HEK293T (cell line): ENCODE results near the gene CPT1C.

Experiments
- CTCF ChIA-PET: fragments of 350-600 bp; formaldehyde crosslinking; extraction: SDS; loops from one replicate; lab custom pipeline; 2021; ENCODE audit warnings: antibody characterized with exemption, inconsistent platforms; lab: Yijun Ruan, JAX
- POLR2A ChIA-PET: fragments of 350-600 bp; formaldehyde crosslinking; extraction: SDS; loops from one replicate; lab custom pipeline; 2020; ENCODE audit warnings: antibody characterized with exemption, inconsistent platforms; lab: Yijun Ruan, JAX
- DNase-seq: peaks from one replicate; pipeline ENCODE4 v3.0.0; 2012; ENCODE audit warnings: mixed read lengths; ENCODE audit errors: extremely low spot score
- ARNT ChIP-seq: fragments of 450-650 bp; IDR thresholded peaks from 2 replicates; pipeline ENCODE4 v1.6.1; 2017; ENCODE audit warnings: mild to moderate bottlenecking
- BHLHE40 ChIP-seq: fragments of 450-650 bp; IDR thresholded peaks from 2 replicates; pipeline ENCODE4 v1.6.1; 2016; ENCODE audit warnings: mild to moderate bottlenecking, moderate library complexity, borderline replicate concordance
- CTBP1 ChIP-seq: fragments of 450-650 bp; IDR thresholded peaks from 2 replicates; pipeline ENCODE4 v1.6.1; 2016; ENCODE audit warnings: borderline replicate concordance
- ELF4 ChIP-seq: fragments of 450-650 bp; IDR thresholded peaks from 2 replicates; pipeline ENCODE4 v1.6.1; 2017; ENCODE audit warnings: antibody characterized with exemption
- FOXA1 ChIP-seq: fragments of 450-650 bp; IDR thresholded peaks from 2 replicates; pipeline ENCODE4 v1.6.1; 2016; ENCODE audit warnings: mild to moderate bottlenecking
- FOXK2 ChIP-seq: fragments of 450-650 bp; IDR thresholded peaks from 2 replicates; pipeline ENCODE4 v1.6.1; 2016; ENCODE audit warnings: mild to moderate bottlenecking
- FOXM1 ChIP-seq: fragments of 450-650 bp; IDR thresholded peaks from 2 replicates; pipeline ENCODE4 v1.6.1; 2017; ENCODE audit warnings: mild to moderate bottlenecking, borderline replicate concordance
- HDGF ChIP-seq: fragments of 450-650 bp; IDR thresholded peaks from 2 replicates; pipeline ENCODE4 v1.6.1; 2017; ENCODE audit warnings: antibody characterized with exemption, borderline replicate concordance
- L3MBTL2 ChIP-seq: fragments of 450-650 bp; conservative IDR thresholded peaks from 2 replicates; pipeline ENCODE4 v1.6.1; 2016; ENCODE audit warnings: mild to moderate bottlenecking
- LEF1 ChIP-seq: fragments of 450-650 bp; IDR thresholded peaks from 2 replicates; pipeline ENCODE4 v1.6.1; 2017; ENCODE audit warnings: mild to moderate bottlenecking, borderline replicate concordance
- NFRKB ChIP-seq: fragments of 450-650 bp; IDR thresholded peaks from 2 replicates; pipeline ENCODE4 v1.6.1; 2016; ENCODE audit warnings: mild to moderate bottlenecking, moderate library complexity
- PKNOX1 ChIP-seq: fragments of 450-650 bp; IDR thresholded peaks from 2 replicates; pipeline ENCODE4 v1.6.1; 2016
- SP1 ChIP-seq: fragments of 450-650 bp; IDR thresholded peaks from 2 replicates; pipeline ENCODE4 v1.6.1; 2017
- SUZ12 ChIP-seq: fragments of 450-650 bp; IDR thresholded peaks from 2 replicates; pipeline ENCODE4 v1.6.1; 2016; ENCODE audit warnings: mild to moderate bottlenecking
- TARDBP ChIP-seq: fragments of 450-650 bp; IDR thresholded peaks from 2 replicates; pipeline ENCODE4 v1.6.1; 2016
- ZNF384 ChIP-seq: fragments of 450-650 bp; IDR thresholded peaks from 2 replicates; pipeline ENCODE4 v1.6.1; 2016

The CPT1C gene

GRCh38 chr19:49672131-49672919 lies 18.6 kb upstream of the CPT1C start:
- peak; percentile 76 for DNase-seq
- TF ChIP-seq PKNOX1: peak; percentile 91
- TF ChIP-seq SUZ12: no peak
- no peak for TF ChIP-seq NFRKB
- TF ChIP-seq LEF1: no peak
- TF ChIP-seq HDGF: peak; percentile 85; the same call in 1 of the 2 replicates
- no peak for TF ChIP-seq ARNT
- TF ChIP-seq ELF4: no peak
- TF ChIP-seq TARDBP: no peak
- no peak for TF ChIP-seq BHLHE40
- no peak for TF ChIP-seq FOXM1
- TF ChIP-seq ZNF384: no peak
- TF ChIP-seq FOXA1: no peak
- TF ChIP-seq CTBP1: no peak
- no peak for TF ChIP-seq SP1
- CTCF ChIA-PET: interaction anchor here (0.5 to 1.6 kb wide), 9 partner anchors 24 to 158 kb away, joined by 3 to 7 read pairs (median 3); partner anchors contain the start of genes NOSIP and RRAS
- POLR2A ChIA-PET: interaction anchor here (1.1 to 1.4 kb wide), 2 partner anchors 82 to 92 kb away, joined by 3 read pairs; partner anchors contain the start of gene NOSIP

DNA sequence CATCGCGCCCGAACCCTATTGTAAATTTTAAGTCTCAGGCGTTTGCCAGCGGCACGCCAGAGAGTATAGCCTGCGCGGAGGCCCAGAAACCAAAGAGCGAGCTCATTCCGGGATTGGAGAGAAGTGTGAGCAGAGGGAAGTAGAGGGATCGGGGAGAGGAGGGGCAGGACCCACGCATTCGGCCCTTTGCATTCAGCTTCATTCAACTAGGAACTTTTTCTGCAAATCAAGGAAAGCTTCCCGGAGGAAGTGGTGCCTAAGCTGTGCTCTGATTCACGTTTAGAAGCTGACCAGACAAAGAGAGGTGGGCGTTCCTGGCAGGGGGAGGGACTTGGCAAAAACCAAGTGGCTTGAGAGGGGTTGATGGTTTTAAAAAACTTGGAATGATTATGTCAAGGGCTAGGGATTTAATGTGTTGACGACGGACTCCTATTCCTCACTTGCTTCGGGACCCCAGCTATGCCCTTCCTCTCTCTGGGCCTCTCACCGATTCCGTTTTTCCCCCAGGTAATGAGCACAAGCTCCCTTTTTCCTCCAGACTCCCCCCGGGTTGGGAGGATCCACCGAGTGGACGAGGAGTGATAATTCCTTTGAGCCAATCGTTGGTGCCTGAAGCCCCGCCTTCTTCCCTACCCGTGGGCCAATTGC lies 14.7 kb upstream of the CPT1C start:
- POLR2A ChIA-PET: interaction anchor here (0.7 to 3.7 kb wide), 23 partner anchors 11 to 722 kb away, joined by 3 to 44 read pairs (median 4); partner anchors contain the start of genes AKT1S1, BAX, BCL2L12 and IRF3
- peak; percentile 71 for DNase-seq
- CTCF ChIA-PET: interaction anchor here (0.6 to 2.5 kb wide), 7 partner anchors 12 to 173 kb away, joined by 3 to 8 read pairs (median 4); partner anchors contain the start of genes ADM5 and RRAS
- peak; percentile 95 for TF ChIP-seq BHLHE40
- TF ChIP-seq SP1: peak; percentile 88
- TF ChIP-seq ARNT: no peak

DNA sequence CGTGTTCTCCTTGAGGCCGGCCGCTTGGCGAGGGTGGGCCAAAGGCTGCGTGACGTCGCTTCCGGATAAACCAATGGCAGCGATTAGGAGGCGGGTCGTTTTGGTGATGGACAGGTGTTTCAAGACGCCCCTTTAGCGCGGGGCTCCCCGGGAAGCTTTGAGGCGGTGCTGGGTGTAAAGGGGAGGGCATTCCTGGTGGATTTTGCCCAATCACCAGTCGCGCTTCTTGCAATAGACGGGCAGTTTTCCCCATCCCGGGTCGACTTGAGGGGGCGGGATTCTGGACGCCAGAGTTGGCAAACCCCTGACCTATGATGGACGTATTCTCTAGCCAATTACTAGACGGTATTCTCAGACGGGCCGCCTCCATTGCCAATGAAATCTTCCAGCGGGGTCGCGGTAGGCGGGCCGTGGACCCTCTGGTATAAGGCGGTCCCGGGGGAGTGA lies 14.1 kb upstream of the CPT1C start:
- CTCF ChIA-PET: interaction anchor here (0.6 to 2.5 kb wide), 6 partner anchors 12 to 174 kb away, joined by 3 to 8 read pairs (median 4); partner anchors contain the start of gene RRAS
- TF ChIP-seq BHLHE40 (no peak), FOXK2 (no peak), ELF4 (no peak), SUZ12 (no peak), SP1 (no peak; the same call in 1 of the 2 replicates), HDGF (peak; percentile 83; the same call in 1 of the 2 replicates), PKNOX1 (peak; percentile 100), TARDBP (no peak), ARNT (no peak), FOXM1 (no peak; the same call in 1 of the 2 replicates)
- POLR2A ChIA-PET: interaction anchor here (0.7 to 3.7 kb wide), 23 partner anchors 11 to 722 kb away, joined by 3 to 44 read pairs (median 4); partner anchors contain the start of genes AKT1S1, BAX, BCL2L12 and IRF3
- DNase-seq: peak; percentile 91

GRCh38 chr19:49677231-49677900 lies 13.6 kb upstream of the CPT1C start, which contains the start of gene PRMT1:
PRMT1 (plus strand) TSS chr19:49677271; CDS start chr19:49677281, 10 bp downstream.
- ChIA-PET POLR2A (interaction anchor here (1.1 to 3.7 kb wide), 12 partner anchors 12 to 723 kb away, joined by 3 to 44 read pairs (median 5); partner anchors contain the start of genes BAX, BCL2L12, IRF3 and NOSIP), CTCF (interaction anchor here (1.0 to 2.5 kb wide), 2 partner anchors 37 to 107 kb away, joined by 4 to 8 read pairs; partner anchors contain the start of gene RRAS)
- DNase-seq: peak; percentile 57
- peak; percentile 75; the same call in 1 of the 2 replicates for TF ChIP-seq ELF4
- TF ChIP-seq L3MBTL2: peak; percentile 59
- TF ChIP-seq SUZ12: no peak

DNA sequence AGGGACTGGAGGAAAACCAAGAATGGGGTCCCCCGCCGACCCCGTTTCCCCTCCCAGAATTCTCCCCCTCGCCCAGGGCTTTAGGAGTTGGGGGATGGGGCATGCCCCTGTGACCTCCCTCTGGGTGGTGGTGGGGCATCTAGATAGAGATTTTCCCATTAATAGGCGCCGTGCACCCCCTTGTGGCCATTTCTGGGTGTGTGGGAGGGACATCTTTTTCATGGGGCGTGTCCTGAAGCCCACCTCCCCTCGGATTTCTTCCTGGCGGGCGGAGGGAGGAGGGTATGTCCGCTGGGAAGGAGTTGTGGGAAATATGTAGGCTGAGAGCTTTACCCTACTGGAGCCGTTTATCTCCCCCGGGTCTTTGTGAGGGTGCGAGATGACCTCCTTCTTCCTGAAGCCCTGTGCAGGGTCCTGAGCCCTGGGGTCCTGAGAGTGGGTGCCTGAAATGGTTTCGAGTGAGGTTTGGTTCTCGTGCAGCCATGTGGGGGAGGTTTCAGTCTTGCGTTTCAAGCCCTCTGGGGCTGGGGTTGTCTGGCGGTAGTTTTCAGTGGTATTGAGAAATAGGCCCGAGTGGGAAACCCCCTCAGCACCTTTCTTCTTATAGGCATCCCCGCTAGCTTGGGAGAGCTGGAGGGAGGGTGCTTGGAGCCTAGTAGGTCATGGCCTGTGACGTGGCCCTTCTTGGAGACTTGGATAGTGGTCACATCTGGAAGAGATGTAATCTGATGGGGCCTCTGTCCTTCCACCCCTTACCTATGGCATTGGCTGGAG lies 12.8 kb upstream of the CPT1C start:
- peak; percentile 53 for DNase-seq
- TF ChIP-seq L3MBTL2: no peak
- TF ChIP-seq ZNF384: no peak
- TF ChIP-seq PKNOX1: no peak
- TF ChIP-seq FOXK2: no peak
- TF ChIP-seq ARNT: no peak
- TF ChIP-seq TARDBP: no peak
- no peak for TF ChIP-seq CTBP1
- TF ChIP-seq HDGF: no peak
- no peak for TF ChIP-seq LEF1
- ChIA-PET POLR2A (interaction anchor here (1.4 to 3.7 kb wide), 4 partner anchors 12 to 97 kb away, joined by 4 to 44 read pairs (median 10); partner anchors contain the start of genes BCL2L12, IRF3, NOSIP and PRRG2), CTCF (interaction anchor here (0.6 to 2.5 kb wide), 5 partner anchors 13 to 272 kb away, joined by 3 to 8 read pairs (median 5); partner anchors contain the start of genes BCL2L12, IRF3 and RRAS)
